SK-N-SH (cell line): ENCODE results near the gene FIZ1. TPM values are rescaled to one million over a fixed set of nuclear protein-coding genes. Genes with fewer than 3 reads are reported as not detected.

Experiments used
- CTCF ChIA-PET: fragments of 300-600, 350-600 bp; formaldehyde crosslinking; extraction: SDS; loops from one replicate; lab custom pipeline; 2021; lab: Yijun Ruan, JAX
- POLR2A ChIA-PET: fragments of 350-600 bp; sonication (Branson Sonifier 250); formaldehyde crosslinking; extraction: SDS; loops from one replicate; lab custom pipeline; 2020; ENCODE audit warnings: antibody characterized with exemption, inconsistent platforms; lab: Yijun Ruan, JAX
- DNase-seq: peaks from one replicate; pipeline ENCODE4 v3.0.0; 2012
- H2AFZ ChIP-seq: fragments of 200-600 bp; sonication (generic); 2 replicates; pipeline ENCODE4 v1.8.1; 2016; ENCODE audit warnings: antibody characterized with exemption, mild to moderate bottlenecking, low read depth
- H3F3A ChIP-seq: fragments of 200-600 bp; sonication (generic); replicated peaks from 2 replicates; pipeline ENCODE3; 2016; ENCODE audit warnings: antibody characterized with exemption, mild to moderate bottlenecking; ENCODE audit not compliant: insufficient read depth
- H3K27ac ChIP-seq, 2 experiments: fragments of 200-500 bp in 1 of 2; fragments of 200-600 bp in 1 of 2; sonication (Bioruptor generic) in 1 of 2; sonication (generic), shearing (Covaris generic) in 1 of 2; 2 replicates each; pipeline versions ENCODE4 v1.5.1 to v1.6.1; 2014 to 2016; ENCODE audit warnings: low read depth in 2 of 2, inconsistent platforms in 1 of 2, low read length in 1 of 2, mild to moderate bottlenecking in 1 of 2, mixed read lengths in 1 of 2
- H3K27me3 ChIP-seq: fragments of 200-600 bp; sonication (generic), shearing (Covaris generic); 2 replicates; pipeline ENCODE4 v1.6.1; 2016; ENCODE audit warnings: mixed run types; ENCODE audit not compliant: insufficient read depth
- H3K36me3 ChIP-seq, 2 experiments: fragments of 200-500 bp in 1 of 2; fragments of 200-600 bp in 1 of 2; sonication (Bioruptor generic) in 1 of 2; sonication (generic) in 1 of 2; replicated peaks in 1 of 2; 2 replicates each; pipeline versions ENCODE3 to v1.5.1; 2014 to 2016; ENCODE audit warnings: low read length in 1 of 2, mild to moderate bottlenecking in 1 of 2; ENCODE audit not compliant: insufficient read depth in 2 of 2, control insufficient read depth in 1 of 2
- H3K4me1 ChIP-seq, 2 experiments: fragments of 200-500 bp in 1 of 2; fragments of 200-600 bp in 1 of 2; sonication (Bioruptor generic) in 1 of 2; sonication (generic), shearing (Covaris generic) in 1 of 2; 2 replicates each; pipeline versions ENCODE4 v1.5.1 to v1.6.1; 2014 to 2016; ENCODE audit warnings: low read depth in 1 of 2, low read length in 1 of 2, mixed run types in 1 of 2; ENCODE audit not compliant: insufficient read depth in 2 of 2, control insufficient read depth in 1 of 2
- H3K4me2 ChIP-seq: fragments of 200-600 bp; sonication (generic), shearing (Covaris generic); 2 replicates; pipeline ENCODE4 v1.6.1; 2017; ENCODE audit warnings: mixed run types
- H3K4me3 ChIP-seq, 2 experiments: fragments of 200-500 bp in 1 of 2; fragments of 200-600 bp in 1 of 2; sonication (Bioruptor generic) in 1 of 2; sonication (generic), shearing (Covaris generic) in 1 of 2; 2 replicates each; pipeline versions ENCODE4 v1.5.1 to v1.8.1; 2014 to 2016; ENCODE audit warnings: low read depth in 2 of 2, inconsistent platforms in 1 of 2, low read length in 1 of 2, mild to moderate bottlenecking in 1 of 2, mixed read lengths in 1 of 2, moderate library complexity in 1 of 2
- H3K79me2 ChIP-seq: fragments of 200-600 bp; sonication (generic); 2 replicates; pipeline ENCODE4 v1.8.1; 2017; ENCODE audit warnings: mild to moderate bottlenecking; ENCODE audit not compliant: insufficient read depth
- H3K9ac ChIP-seq: fragments of 200-600 bp; sonication (generic); 2 replicates; pipeline ENCODE4 v1.6.1; 2017; ENCODE audit warnings: mixed run types
- H3K9me2 ChIP-seq: fragments of 200-600 bp; sonication (generic); 2 replicates; pipeline ENCODE4 v1.6.1; 2017; ENCODE audit warnings: mixed run types
- H3K9me3 ChIP-seq: fragments of 200-600 bp; sonication (generic); 2 replicates; pipeline ENCODE4 v1.6.1; 2017; ENCODE audit warnings: mixed run types, mild to moderate bottlenecking, moderate library complexity
- H4K20me1 ChIP-seq: fragments of 200-600 bp; sonication (generic); 2 replicates; pipeline ENCODE4 v1.6.1; 2017; ENCODE audit warnings: mild to moderate bottlenecking, mixed run types; ENCODE audit not compliant: insufficient read depth
- CHD2 ChIP-seq: fragments of 150-350 bp; IDR thresholded peaks from 2 replicates; pipeline ENCODE4 v1.6.1; 2018; ENCODE audit warnings: low read length; ENCODE audit not compliant: partially characterized antibody
- CTCF ChIP-seq: fragments of 200-600 bp; sonication (generic); IDR thresholded peaks from 2 replicates; pipeline ENCODE4 v1.6.1; 2017; ENCODE audit warnings: antibody characterized with exemption, mild to moderate bottlenecking, moderate library complexity
- ELF1 ChIP-seq: IDR thresholded peaks from 2 replicates; pipeline ENCODE4 v1.4.0; 2012
- FOSL2 ChIP-seq: IDR thresholded peaks from 2 replicates; pipeline ENCODE4 v1.4.0; 2012; ENCODE audit warnings: low read depth, mild to moderate bottlenecking, moderate library complexity, borderline replicate concordance
- FOXJ3 ChIP-seq: sonication (generic); formaldehyde crosslinking; IDR thresholded peaks from 2 replicates; pipeline ENCODE4 v1.5.1; 2020; ENCODE audit warnings: mild to moderate bottlenecking, missing genetic modification reagents
- FOXM1 ChIP-seq: IDR thresholded peaks from 2 replicates; pipeline ENCODE4 v1.4.0; 2012; ENCODE audit warnings: low read depth, mild to moderate bottlenecking
- GATA2 ChIP-seq: sonication (generic); formaldehyde crosslinking; IDR thresholded peaks from 2 replicates; pipeline ENCODE4 v1.5.0; 2020; ENCODE audit warnings: mild to moderate bottlenecking, missing genetic modification reagents
- MEF2A ChIP-seq: IDR thresholded peaks from 2 replicates; pipeline ENCODE4 v1.4.0; 2012; ENCODE audit warnings: low read depth, borderline replicate concordance
- POLR2AphosphoS5 ChIP-seq: IDR thresholded peaks from 2 replicates; pipeline ENCODE4 v1.6.1; 2012; ENCODE audit warnings: low read depth, low read length
- RAD21 ChIP-seq: IDR thresholded peaks from 2 replicates; pipeline ENCODE4 v1.6.1; 2012; ENCODE audit warnings: mild to moderate bottlenecking, low read length
- RCOR1 ChIP-seq: fragments of 150-350 bp; IDR thresholded peaks from 2 replicates; pipeline ENCODE4 v1.6.1; 2017; ENCODE audit warnings: antibody characterized with exemption, low read length
- RFX5 ChIP-seq: IDR thresholded peaks from 2 replicates; pipeline ENCODE4 v1.6.1; 2012; ENCODE audit warnings: mild to moderate bottlenecking, improper control_type of control experiment, low read length
- RXRA ChIP-seq: IDR thresholded peaks from 2 replicates; pipeline ENCODE4 v1.4.0; 2012; ENCODE audit warnings: low read depth, mild to moderate bottlenecking, borderline replicate concordance
- SIN3A ChIP-seq: IDR thresholded peaks from 2 replicates; pipeline ENCODE4 v1.6.1; 2012; ENCODE audit warnings: low read depth, mild to moderate bottlenecking, low read length, moderate library complexity, borderline replicate concordance
- USF1 ChIP-seq: IDR thresholded peaks from 2 replicates; pipeline ENCODE4 v1.4.0; 2012; ENCODE audit warnings: low read depth, borderline replicate concordance
- ZBTB33 ChIP-seq: IDR thresholded peaks from 2 replicates; pipeline ENCODE4 v1.4.0; 2012; ENCODE audit warnings: low read depth, borderline replicate concordance
- WGBS: methylation state at CpG from one replicate; pipeline ENCODE4 v1.1.6; 2017; ENCODE audit warnings: low lambda C conversion rate; 5-methylcytosine and 5-hydroxymethylcytosine counted together
- polyA plus RNA-seq, 3 experiments: library from polyadenylated mRNA; depleted of rRNA; stranded (reverse); fragments of >200 nt; gene quantifications; 2 replicates each; pipeline ENCODE4 v1.2.3, GENCODE V29; 2012
- TF ChIP-seq, protein P1 (sequence below): fragments of 150-350 bp; IDR thresholded peaks from 2 replicates; pipeline ENCODE4 v1.6.1; 2017; ENCODE audit warnings: antibody characterized with exemption, low read length, low read depth, borderline replicate concordance

The FIZ1 gene
- polyA plus RNA-seq, 1 of the 3 experiments (the other 2 are of a cell fraction) = 5.7 TPM

GRCh38 chr19:55546011-55546410 lies 53.3 kb downstream of the FIZ1 start (continued):
- TF ChIP-seq, protein P1, sequence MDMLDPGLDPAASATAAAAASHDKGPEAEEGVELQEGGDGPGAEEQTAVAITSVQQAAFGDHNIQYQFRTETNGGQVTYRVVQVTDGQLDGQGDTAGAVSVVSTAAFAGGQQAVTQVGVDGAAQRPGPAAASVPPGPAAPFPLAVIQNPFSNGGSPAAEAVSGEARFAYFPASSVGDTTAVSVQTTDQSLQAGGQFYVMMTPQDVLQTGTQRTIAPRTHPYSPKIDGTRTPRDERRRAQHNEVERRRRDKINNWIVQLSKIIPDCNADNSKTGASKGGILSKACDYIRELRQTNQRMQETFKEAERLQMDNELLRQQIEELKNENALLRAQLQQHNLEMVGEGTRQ = no peak
- TF ChIP-seq FOXM1 = no peak
- TF ChIP-seq, all 33 proteins: peak for 0

GRCh38 chr19:55545443-55545842 lies 53.9 kb downstream of the FIZ1 start, which contains the start of gene SBK3:
TSS of gene SBK3 (minus strand) at chr19:55545543. CDS start at chr19:55545543, 0 bp downstream.
- TF ChIP-seq GATA2 (CRISPR knock-in tag) = no peak
- TF ChIP-seq CHD2 = no peak
- no peak for TF ChIP-seq RXRA
- TF ChIP-seq RCOR1 = no peak
- no peak for TF ChIP-seq ZBTB33
- no peak for TF ChIP-seq POLR2AphosphoS5
- TF ChIP-seq ELF1 = no peak
- TF ChIP-seq MEF2A = no peak
- TF ChIP-seq RAD21 = no peak
- CTCF ChIA-PET = interaction anchor here (1.4 kb wide), 1 partner anchor 41 kb away, joined by 4 read pairs; no protein-coding TSS in a partner anchor
- peaks cover 2 to 28% of the 10 kb centered on the region in 2 experiments; a peak in 3 of 4 replicates for H3K4me1 ChIP-seq
- no peaks in the 10 kb centered on the region for H3K79me2 ChIP-seq
- WGBS = 68% methylated on average over 5 of the region's 10 CpGs
- no peak within 1 kb of the TSS for H2AFZ ChIP-seq
- H4K20me1 ChIP-seq = no peaks in the 10 kb centered on the region
- no peak for DNase-seq
- no peak within 1 kb of the TSS for H3K4me3 ChIP-seq
- no peak within 1 kb of the TSS for H3K9ac ChIP-seq
- POLR2A ChIA-PET = interaction anchor here (0.6 kb wide), 1 partner anchor 26 kb away, joined by 5 read pairs; no protein-coding TSS in a partner anchor
- H3F3A ChIP-seq = peaks cover 15% of the 10 kb centered on the region
- no peaks in the 10 kb centered on the region for H3K27me3 ChIP-seq
- no peaks in the 10 kb centered on the region for H3K9me2 ChIP-seq
- H3K27ac ChIP-seq = no peak within 1 kb of the TSS
- H3K4me2 ChIP-seq = no peak within 1 kb of the TSS
- H3K9me3 ChIP-seq = no peaks in the 10 kb centered on the region
- no peaks in the 10 kb centered on the region for H3K36me3 ChIP-seq

GRCh38 chr19:55544776-55545439 lies 54.4 kb downstream of the FIZ1 start:
- no peak for DNase-seq
- no peak overlapping the region for H3K27ac ChIP-seq
- WGBS = 76% methylated on average over 17 of the region's 23 CpGs
- H4K20me1 ChIP-seq = no peaks in the 10 kb centered on the region
- H3F3A ChIP-seq = peaks cover 11% of the 10 kb centered on the region
- no peak overlapping the region for H3K4me3 ChIP-seq
- no peak overlapping the region for H3K9ac ChIP-seq
- H3K4me2 ChIP-seq = no peak overlapping the region
- no peaks in the 10 kb centered on the region for H3K27me3 ChIP-seq
- peaks cover 2 to 24% of the 10 kb centered on the region in 2 experiments; a peak in 3 of 4 replicates for H3K4me1 ChIP-seq
- ChIA-PET CTCF (interaction anchor here (1.2 to 1.4 kb wide), 2 partner anchors 9 to 40 kb away, joined by 4 to 5 read pairs; no protein-coding TSS in a partner anchor), POLR2A (interaction anchor here (0.6 kb wide), 1 partner anchor 26 kb away, joined by 5 read pairs; no protein-coding TSS in a partner anchor)
- no peaks in the 10 kb centered on the region for H3K79me2 ChIP-seq
- TF ChIP-seq POLR2AphosphoS5 = no peak
- TF ChIP-seq RXRA = no peak
- no peak for TF ChIP-seq RCOR1
- TF ChIP-seq FOXM1 = no peak
- TF ChIP-seq USF1 = no peak
- no peak for TF ChIP-seq FOSL2
- no peak for TF ChIP-seq SIN3A
- no peak for TF ChIP-seq CTCF
- TF ChIP-seq ELF1 = no peak
- no peak for TF ChIP-seq RFX5
- no peak for TF ChIP-seq FOXJ3 (CRISPR knock-in tag)
- TF ChIP-seq CHD2 = no peak
- H3K9me2 ChIP-seq = no peaks in the 10 kb centered on the region
- no peaks in the 10 kb centered on the region for H3K36me3 ChIP-seq
- no peak overlapping the region for H2AFZ ChIP-seq
- no peaks in the 10 kb centered on the region for H3K9me3 ChIP-seq
